GM18870 (cell line): ENCODE results near the gene ANKRD20A1.
"Not testable (repeated sequence)": the region's sequence is repeated elsewhere in the genome, so short reads cannot be mapped to it uniquely, and the experiment has no call there.

Source experiments
- ATAC-seq: cut with Tn5 transposase; IDR thresholded peaks from one replicate; pipeline ENCODE4 v1.9.1; 2021; ENCODE audit warnings: moderate library complexity; ENCODE audit not compliant: unreplicated experiment

The ANKRD20A1 gene

GRCh38 chr9:67858871-67859270 is at the start of gene ANKRD20A1:
Gene ANKRD20A1, plus strand, starts transcription at chr9:67858931. Its CDS starts 496 bp downstream, at chr9:67859427.
- not testable (repeated sequence) for ATAC-seq

- ATAC-seq, result not testable (repeated sequence)
These were observed 26.6 kb upstream of the ANKRD20A1 start for GRCh38 chr9:67832088-67832487.
